Measurements from ENCODE around the gene IL26.
"Not testable (repeated sequence)": the region's sequence is repeated elsewhere in the genome, so short reads cannot be mapped to it uniquely, and the experiment has no call there.

IL26 gene

DNA sequence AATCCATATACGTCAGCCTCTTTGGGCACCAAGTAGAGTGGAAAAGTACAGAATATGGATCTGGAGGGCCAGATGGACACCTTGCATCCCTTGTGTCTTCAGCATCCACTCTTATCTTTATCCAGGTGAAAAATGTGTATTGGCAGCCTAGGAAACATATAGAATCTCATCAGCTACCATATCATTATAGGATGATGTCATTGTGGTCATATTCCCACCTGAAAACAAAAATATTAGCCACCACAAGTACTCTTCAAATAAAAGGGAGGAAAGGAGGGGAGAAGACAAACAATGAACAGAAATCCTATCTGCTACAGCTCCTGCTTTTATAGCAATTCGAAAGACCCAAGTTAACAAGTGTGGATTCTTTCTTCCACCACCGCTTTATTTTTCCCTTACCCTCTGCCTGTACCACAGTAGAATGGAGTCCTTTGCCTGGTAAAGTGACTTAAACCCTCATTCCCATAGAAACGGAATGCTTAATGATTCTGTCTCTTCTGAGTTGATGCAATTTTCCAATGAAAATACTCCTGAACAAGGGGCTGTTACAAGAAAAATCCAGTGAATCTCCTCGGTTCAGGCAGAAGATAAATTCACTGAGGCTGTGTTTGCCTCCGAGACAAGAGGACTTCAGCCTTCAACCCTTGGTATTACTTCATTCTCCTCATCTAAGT lies 13.8 kb upstream of the IL26 start:
- no peak for DNase-seq

DNA sequence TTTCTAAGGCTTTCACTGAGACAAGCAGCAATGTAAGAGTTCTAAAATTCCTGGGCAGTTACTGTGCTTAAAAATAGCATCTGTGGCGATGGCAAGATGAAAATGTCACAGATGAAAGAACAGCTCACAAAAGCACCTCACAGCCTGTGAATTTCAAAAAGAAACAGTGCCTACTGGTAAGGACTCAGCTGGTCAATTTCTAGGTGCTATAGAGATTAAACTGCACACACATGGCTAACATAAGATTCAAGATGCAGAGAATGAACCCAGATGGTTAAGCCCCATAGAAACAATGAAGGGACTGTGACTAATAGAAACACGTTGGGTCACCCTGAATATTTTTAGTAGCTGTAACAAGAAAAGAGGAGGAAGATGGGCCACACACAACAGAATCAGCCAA lies 12.0 kb upstream of the IL26 start:
- no peak for DNase-seq

DNA sequence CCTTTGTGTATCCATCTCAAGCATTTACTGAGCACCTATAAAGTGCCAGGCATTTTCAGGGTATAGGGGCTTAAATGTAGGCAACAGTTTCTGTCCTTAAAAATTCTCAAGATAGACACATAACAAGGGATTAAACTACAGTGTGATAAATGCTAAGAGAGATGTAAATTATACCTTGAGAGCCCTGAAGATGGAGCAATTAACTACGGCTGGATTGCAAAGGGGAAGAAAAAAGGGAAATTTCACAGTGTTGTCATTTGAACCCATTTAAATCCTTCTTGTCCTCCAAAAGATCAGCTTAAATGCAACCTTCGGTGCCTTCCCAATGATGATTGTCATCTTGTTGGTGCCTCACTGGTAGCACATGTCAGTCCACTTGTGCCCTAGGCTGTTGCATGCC lies 11.5 kb upstream of the IL26 start:
- DNase-seq: peak in 1 of 2 experiments; percentile 24

DNA sequence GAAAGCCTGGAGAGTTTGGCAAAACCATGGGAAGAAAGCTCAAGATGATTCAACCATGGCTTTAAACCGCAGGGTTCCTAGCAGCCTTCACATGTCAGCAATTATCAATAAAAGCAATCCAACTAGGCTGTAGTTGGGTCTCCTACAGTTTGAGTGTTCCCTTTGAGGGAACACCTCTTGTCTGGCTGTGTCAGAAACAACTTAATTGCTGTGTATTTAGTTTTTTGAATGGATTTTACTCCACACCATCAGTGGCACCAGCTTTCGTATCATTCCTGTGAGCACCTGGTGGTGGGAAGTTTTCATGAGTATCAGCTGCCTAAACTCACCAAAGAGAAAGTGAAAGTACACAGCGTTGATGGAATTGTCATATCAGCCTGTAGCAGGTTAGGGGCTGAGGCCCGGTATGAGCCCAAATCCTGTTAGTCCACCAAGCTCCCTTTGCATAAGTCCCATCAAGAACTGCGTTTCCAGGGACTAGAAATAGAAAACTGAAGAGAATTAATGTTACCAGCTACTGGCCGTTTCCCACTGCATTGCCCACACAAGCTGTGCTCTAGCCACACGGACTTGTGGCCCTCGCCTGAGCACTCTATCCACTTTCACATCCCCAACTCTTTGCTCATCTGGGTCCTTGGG lies 10.9 kb upstream of the IL26 start:
- DNase-seq: peak; percentile 8 to 18

DNA sequence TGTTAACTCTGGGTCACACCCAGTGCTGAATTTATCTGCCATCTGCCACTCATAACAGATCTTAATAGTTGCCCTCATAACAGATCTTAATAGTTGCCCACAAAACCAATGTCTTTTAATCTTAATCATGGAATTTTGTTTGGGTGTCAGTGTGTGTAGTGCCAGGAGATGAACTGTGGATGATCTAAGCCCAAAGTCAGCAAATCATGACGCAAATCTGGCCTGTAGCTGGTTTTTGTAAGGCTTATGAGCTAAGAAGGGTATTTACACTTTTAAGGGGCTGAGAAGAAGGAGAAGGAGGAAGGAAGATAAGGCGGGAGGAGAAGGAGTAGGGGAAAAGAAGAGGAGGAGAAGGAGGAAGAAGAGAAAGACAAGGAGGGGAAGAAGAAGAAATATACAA lies 10.0 kb upstream of the IL26 start:
- DNase-seq: no peak

DNA sequence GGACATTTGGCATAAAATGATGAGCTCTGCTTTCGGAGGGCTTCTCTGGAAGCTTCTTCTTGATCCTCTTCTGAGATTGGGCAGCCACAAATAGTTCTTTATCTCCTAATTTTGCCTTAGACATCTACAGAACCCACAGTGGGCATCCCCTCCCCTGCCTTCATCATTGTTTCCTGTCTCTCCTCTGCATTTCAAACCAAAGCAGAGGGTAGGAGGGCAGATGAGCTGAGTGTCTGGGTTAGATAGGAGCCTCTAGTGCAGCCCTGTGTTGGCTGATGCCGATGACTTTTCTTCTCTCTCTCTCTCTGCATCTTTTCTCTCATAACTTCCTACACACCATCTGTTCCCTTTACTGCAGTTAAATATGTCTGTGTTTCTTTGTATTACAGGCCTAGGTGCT lies 8.5 kb upstream of the IL26 start:
- no peak for DNase-seq

DNA sequence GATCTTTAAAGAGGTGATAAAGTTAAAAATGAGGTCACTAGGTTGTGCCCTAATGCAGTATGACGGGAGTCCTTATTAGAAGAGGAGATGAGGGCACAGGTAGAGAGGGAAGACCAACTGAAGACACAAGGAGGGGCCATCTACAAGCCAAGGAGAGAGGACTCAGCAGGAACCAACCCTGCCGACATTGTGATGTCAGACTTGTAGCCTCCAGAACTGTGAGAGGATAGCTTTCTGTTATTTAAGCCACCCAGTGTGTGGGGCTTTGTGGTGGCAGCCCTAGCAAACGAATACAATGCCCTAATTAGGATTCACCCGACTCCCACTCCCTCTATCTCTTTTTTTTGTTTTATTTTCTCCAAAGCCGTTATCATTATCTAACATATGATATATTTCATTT lies 7.9 kb upstream of the IL26 start:
- no peak for DNase-seq

DNA sequence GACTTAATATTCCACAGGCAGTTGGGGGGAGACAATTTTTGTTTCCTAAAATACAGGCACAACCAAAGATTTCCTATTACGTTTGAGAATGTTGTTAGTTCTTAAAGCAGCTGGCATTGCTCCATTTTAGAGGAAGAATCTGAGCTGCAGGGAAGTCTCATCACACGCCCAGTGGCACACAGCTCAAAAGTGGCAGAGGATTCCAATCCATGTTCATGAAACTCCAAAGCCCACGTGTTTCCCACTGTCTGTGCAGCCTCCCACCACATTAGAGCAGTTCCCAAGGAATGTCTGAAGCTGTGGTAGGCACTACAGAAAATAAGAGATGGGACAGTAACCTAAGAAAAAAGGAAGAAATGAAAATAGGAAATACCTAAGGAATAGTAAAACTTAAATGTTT lies 6.1 kb upstream of the IL26 start:
- no peak for DNase-seq

DNA sequence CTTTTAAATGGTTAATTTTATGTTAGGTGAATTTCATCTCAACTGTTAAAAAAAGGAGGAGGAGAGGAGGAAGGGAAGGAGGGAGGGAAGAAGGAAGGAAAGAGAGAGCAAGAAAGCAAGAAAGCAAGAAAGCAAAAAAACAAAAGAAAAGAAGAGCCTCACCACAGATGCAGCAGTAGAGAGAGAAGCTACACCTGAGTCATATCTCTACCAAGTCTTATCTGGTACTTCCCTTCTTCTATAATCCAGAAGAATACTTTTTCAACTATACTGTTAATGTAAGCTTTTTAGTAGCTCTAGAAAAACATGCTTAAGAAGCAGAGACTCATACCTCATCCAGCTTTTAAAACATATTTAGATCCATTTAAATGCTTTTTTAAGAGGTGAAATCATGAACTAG lies 5.6 kb upstream of the IL26 start:
- no peak for DNase-seq

DNA sequence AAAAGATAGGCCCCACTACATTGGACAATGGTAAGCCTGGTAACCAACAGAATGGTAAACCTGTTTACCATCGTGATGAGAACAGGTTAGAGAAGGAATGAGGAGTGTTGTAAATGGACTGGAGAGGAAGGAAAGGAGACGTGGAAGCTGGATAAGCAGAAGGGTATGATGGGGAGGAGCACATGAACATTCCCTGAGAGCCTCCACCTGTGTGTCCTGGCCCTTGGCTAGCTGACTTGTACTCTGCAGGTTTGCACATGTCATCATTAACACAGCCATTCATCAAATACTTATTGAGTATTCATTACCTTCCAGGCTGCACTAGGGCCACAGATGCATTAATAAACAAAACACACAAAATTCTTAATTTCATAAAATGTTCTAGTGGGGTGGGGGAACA lies 4.3 kb upstream of the IL26 start:
- DNase-seq: no peak

DNA sequence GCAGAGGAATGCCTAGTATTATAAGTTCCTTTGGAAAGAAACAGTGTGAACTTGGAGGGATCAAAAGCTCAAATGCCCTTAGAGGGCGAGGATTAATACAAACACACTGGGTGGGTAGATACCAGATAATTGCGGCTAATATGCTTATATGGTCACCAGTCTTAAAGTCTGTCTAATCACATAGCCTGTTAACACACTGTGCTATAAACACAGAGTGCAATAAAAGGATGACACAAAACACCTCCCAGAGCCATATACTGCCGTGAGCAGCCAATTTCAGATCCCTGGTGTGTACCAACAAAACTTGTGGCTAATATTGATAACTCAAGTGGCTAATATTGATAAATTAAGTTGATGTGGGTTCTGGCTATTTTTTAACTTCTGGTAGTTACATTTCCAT lies 1.7 kb upstream of the IL26 start:
- no peak for DNase-seq

DNA sequence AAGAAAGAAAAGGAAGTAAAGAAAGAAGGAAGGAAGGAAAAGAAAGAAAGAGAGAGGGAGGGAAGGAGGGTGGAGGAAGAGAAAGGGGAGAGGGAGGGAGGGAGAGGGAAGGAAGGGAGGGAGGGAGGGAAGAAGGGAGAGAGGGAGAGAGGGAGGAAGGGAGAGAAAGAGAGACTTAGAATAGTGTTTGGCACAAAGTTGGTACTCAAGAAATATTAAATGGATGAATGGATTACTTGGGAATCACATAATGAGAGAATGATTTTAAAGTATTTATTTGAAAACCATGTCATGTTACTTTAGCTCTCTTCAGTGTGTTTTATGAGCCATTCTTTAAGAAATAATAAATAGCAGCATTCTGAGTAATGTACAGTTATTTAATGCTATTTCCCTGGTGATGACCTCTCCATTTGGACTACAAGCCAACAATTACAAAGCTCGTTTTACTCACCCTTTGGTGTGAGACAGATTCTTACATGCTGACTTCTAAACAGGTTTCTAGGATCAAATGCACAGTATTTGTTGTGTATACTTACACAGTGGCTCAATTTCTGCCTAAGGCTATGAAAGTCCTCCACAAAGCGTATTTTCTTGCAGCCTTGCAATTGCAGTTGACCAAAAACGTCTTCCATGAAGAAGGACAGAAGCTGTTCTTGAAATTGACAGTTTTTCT lies 861 bp downstream of the IL26 start:
- no peak for DNase-seq

DNA sequence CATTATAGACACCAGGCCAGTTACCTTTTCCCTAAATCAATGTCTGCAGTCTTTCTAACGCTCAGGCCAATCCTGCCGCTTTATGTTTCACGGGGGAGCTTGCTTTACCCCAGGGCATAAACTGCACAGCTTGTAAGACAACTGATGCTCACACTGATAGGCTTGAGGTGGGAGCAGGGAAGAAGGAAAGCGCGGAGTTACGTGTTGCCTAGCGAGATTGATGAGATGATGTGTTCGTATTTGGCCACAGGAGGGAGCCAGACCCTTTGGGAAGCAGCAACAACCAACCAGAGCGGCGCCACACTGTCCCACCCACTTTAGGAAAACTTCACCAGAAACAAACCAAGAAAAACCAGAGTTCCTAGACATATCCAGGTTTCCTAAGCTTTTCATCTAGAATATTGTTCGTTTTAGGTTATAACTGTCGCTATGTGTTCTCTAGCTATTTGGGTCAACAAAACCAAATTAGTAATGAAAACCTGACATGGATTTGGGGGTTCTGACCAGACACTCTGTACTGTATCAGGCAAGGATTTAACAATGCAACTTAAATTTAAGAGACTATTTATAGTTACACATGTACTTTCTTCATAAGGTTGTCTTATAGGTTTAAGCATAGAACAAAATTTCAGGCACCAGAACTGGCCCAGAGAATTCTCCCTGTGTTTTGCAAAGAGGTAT lies 2.4 kb downstream of the IL26 start:
- peak; percentile 34 to 88 for DNase-seq

DNA sequence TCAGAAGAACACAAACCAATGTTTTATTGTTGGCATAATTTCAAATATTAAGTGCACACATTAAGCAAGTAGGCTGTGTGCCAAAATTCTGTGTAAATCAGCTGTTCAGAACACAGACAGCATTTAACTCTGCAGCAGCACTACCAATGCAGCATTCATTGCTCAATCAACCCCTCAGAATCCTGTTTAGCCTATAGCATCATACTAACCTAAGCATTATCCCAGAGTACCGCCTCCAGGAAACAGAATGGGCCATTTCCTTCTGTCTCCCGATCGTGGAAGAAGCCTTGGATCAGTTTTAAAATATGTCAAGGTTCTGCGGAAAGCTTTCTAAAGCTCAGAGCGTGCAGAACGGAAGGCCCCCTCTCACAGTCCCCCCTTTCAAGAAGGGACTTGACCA lies 3.3 kb downstream of the IL26 start:
- DNase-seq: no peak

DNA sequence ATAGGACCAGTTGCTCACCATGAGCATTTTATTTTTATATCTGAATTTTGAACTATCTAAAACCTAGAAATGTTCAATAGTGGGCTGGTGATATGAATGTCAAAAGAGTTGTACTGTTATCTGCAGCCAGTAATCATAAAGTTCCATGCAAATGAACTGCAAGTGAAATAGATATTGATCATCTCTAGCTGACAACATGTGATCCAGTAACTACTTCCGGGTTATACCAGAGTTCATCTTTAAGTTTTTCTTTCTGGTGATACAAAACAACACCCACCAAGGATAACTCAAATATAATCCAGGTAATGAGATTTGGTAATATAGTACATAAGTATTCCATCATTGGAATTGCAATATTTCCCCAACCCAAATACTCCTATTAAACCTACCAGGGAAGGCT lies 4.1 kb downstream of the IL26 start:
- no peak for DNase-seq

DNA sequence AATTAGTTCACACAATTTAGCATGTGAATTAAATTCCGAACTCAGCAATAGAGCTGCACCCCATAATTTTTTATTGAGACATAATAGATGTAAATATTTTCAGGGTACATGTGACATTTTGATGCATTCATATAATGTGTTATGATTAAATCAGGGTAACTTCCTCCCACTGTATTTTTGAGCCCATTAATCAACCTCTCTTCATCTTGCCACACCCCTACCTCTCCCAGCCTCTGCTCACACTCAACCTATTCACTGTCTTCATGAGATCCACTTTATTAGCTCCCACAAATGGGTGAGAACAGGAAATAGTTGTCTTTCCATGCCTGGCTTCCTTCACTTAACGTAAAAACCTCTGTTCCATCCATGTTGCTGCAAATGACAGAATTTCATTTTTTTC lies 14.7 kb downstream of the IL26 start:
- DNase-seq: no peak

DNA sequence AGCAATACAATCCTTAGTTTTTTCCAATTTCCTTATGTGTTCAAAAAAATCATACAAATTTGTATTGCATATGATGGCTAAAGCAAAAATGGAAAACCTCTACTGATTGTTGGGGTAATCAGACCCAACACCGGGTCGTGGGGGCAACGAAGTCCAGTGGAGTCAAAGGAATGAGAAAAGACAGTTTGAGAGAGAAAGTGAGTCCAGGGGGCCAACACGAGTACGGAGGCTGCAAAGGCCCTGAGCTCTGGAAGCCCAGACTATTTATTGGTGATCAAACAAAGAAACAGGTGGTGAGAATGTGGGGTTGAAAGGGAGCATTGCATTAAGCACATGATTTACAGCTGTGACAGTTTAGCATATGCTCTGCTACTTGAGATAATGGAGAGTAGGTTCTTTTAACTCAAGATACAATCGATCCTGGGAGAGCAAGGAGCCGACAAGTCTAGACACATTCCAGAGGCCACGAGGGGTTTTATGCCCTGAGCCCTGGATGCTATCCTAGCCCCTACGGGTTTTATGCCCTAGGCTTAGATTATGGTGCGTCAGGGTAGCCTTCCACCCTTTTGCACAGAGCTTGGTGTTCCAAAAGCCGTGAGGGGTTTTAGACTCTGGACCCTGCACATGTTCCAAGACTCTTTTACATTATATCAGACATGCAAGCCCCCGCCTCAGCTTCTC lies 16.4 kb downstream of the IL26 start:
- not testable (repeated sequence) for DNase-seq

DNA sequence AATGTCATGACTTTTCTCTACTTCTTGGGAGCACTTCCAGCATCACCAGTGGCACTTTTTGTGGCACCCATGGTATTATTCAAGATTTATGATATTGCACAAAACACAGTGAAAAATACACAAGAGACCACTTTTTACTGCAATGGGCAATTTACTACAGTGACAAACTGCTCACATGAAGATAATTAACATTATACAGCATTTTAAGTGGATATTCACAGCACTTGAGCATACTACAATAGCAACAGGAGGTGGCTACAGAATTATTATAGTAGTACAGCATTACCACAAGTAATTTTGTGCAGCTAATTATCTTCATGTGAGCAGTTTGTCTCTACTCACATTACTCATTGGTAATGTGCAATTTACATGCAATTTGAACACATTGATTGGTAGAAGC lies 18.3 kb downstream of the IL26 start:
- no peak for DNase-seq

DNA sequence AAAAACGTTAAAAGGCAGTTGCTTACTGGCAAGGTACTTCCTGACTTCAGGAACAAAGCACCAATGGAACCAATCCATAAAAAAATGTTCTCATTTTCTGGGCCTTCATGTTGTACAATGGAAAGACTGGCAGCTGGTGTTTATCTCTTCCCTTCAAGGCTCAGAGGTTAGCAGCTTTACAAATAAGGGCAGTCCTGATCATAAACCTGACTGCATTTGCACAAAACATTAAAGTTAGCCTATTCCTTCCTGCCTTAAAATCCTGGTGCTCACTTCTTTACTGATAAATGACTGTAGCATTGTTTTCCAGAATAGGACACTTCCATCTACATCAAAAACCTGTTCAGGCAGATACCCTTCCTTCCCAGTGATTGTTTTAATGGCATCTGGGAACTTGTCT lies 19.2 kb downstream of the IL26 start:
- no peak for DNase-seq

DNA sequence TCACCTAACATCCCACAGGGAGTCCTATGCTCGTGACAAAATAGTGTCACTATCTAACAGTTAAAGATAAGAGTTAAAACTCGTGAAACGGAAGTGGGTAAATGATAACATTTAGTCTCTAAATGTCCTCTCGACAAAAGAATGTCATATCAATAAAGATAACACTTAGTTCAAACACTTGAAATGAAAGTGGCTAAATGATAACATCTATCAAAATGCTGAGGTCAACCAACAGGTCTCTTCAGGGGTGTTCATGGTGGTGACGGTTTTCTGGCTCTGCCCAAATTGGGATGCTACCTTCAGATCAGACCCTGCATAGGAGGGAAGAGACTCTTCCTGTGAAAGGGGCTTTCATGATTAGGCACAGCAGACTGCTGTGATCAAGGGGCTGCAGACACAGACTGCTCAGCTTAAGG lies 22.1 kb downstream of the IL26 start:
- no peak for DNase-seq

DNA sequence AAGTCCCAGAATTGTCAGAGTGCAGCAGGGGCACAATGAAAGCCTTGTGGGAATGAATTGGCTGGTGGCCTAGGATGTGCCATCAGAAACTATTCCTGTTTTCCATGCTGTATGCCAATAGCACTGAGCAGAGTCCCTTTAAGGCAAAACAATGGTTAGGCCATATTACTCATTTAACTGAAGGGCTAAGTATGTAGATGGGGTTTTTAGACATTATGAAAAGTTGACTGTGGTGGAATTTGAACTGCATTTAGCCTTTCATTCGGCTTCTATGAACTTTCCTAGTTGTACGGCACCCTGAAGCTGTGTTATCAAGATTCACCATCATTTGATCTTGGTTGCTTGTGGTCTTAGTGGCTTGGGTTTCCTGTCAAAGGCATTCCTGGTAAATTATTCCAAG lies 24.8 kb downstream of the IL26 start:
- DNase-seq: no peak

DNA sequence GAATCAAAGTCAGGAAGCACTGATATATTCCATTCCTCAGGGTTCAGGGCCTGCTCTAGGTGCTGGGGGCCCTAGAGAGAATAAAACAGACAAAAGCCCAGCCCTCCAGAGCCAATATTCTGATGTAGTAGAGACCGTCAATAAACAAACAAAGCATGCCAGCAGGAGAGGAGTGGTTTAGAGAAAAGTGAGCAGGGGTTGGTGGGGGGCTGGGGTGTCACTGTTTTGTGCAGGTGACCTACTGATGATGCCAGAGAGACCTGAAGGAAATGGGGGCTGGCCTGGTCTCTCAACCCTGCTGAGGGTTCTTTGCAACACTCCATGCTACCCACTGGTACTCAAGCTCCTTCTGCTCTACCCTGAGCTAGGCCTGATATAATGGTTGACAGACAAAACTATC lies 26.5 kb downstream of the IL26 start:
- no peak for DNase-seq

DNA sequence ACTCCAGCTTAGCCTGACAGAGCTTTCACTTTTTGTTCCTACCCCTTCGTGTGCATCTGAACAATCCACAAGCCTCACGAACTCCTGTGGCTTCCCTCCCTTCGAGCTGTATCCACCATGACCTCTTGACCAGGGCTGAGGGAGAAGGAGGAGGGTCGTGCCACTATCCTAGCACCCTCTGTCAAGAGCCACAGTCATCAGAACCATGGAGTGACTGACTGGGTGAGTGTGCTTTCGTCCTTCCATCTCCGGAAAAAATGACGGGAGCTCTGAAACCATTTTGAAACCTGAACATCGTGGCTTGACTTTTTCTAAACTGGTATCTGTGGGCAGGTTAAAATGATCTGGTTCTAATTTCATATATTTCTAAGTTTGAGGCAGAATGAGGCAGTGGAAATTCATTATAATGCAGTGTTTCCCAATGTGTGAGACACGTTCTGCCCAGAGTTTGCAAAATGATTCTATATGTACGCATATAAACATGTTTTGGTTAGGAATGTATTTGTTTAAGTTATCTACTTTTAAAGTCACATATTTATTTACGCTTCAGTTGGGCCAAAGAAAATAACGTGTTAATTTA lies 27.0 kb downstream of the IL26 start:
- no peak for DNase-seq

Measured in SW 1271 (cell line).